ENCODE measurements around the gene CTNNAL1. TPM values are rescaled to one million over a fixed set of nuclear protein-coding genes. Genes with fewer than 3 reads are reported as not detected.
A peak's percentile ranks its signal among the peaks of the same experiment; 100 is the strongest.

CTNNAL1 gene
- total RNA-seq, 4 donors from 2014 or later = 106 to 231 (median 156) TPM

GRCh38 chr9:109020581-109021511, 7.5 kb upstream of the CTNNAL1 start:
- no peak for DNase-seq
- no peak for TF ChIP-seq CTCF (IDR thresholded peaks at IDR 0.05)
- H3K27ac ChIP-seq = no peak overlapping the region
- WGBS, 2 donors = 80 to 85% methylated on average over 6 of the region's 6 CpGs
- H3K27me3 ChIP-seq = no peaks in the 10 kb centered on the region
- H3K36me3 ChIP-seq = peaks cover 0 to 7% of the 10 kb centered on the region in 2 donors
- peaks cover 35 to 40% of the 10 kb centered on the region in 2 donors for H3K4me1 ChIP-seq
- no peak overlapping the region for H3K4me3 ChIP-seq (replicated peaks in 1 of 3)
- H3K9me3 ChIP-seq = no peaks in the 10 kb centered on the region
- intact Hi-C loops (cut with DNase I) = no loop called here

GRCh38 chr9:109020113-109020512, 6.8 kb upstream of the CTNNAL1 start:
- intact Hi-C loops (cut with DNase I) = no loop called here
- WGBS, 2 donors = 92 to 95% methylated on average over 3 of the region's 3 CpGs
- no peak overlapping the region for H3K4me3 ChIP-seq (replicated peaks in 1 of 3)
- TF ChIP-seq CTCF (IDR thresholded peaks at IDR 0.05) = no peak
- DNase-seq = no peak
- no peaks in the 10 kb centered on the region for H3K27me3 ChIP-seq
- H3K27ac ChIP-seq = no peak overlapping the region
- peaks cover 40 to 43% of the 10 kb centered on the region in 2 donors for H3K4me1 ChIP-seq
- H3K9me3 ChIP-seq = no peaks in the 10 kb centered on the region
- peaks cover 0 to 7% of the 10 kb centered on the region in 2 donors for H3K36me3 ChIP-seq

GRCh38 chr9:109019420-109019819, 6.1 kb upstream of the CTNNAL1 start:
- Histone ChIP-seq H3K27ac (no peak overlapping the region), H3K4me3 (replicated peaks in 1 of 3) (no peak overlapping the region), H3K4me1 (peaks cover 47 to 50% of the 10 kb centered on the region in 2 donors), H3K27me3 (no peaks in the 10 kb centered on the region), H3K36me3 (peaks cover 0 to 7% of the 10 kb centered on the region in 2 donors), H3K9me3 (no peaks in the 10 kb centered on the region)
- no peak for DNase-seq
- no peak for TF ChIP-seq CTCF (IDR thresholded peaks at IDR 0.05)
- TF ChIP-seq POLR2A (IDR thresholded peaks at IDR 0.05) = no peak
- WGBS, 2 donors = 86 to 89% methylated on average over 3 of the region's 3 CpGs
- intact Hi-C loops (cut with DNase I) = no loop called here

GRCh38 chr9:109017493-109017892, 4.2 kb upstream of the CTNNAL1 start:
- no peak for DNase-seq
- Histone ChIP-seq H3K27ac (peak overlapping the region; percentile 56 to 99 (median 72)), H3K36me3 (peaks cover 0 to 7% of the 10 kb centered on the region in 2 donors), H3K9me3 (no peaks in the 10 kb centered on the region), H3K4me1 (peaks cover 43 to 51% of the 10 kb centered on the region in 2 donors), H3K4me3 (replicated peaks in 1 of 3) (no peak overlapping the region), H3K27me3 (no peaks in the 10 kb centered on the region)
- intact Hi-C loops (cut with DNase I) = no loop called here
- WGBS, 2 donors = 80 to 81% methylated on average over 6 of the region's 6 CpGs
- TF ChIP-seq POLR2A (IDR thresholded peaks at IDR 0.05) = no peak
- TF ChIP-seq CTCF (IDR thresholded peaks at IDR 0.05) = no peak

- DNase-seq = peak in 1 of 2 donors; percentile 19
- Histone ChIP-seq H3K27me3 (no peaks in the 10 kb centered on the region), H3K4me3 (replicated peaks in 1 of 3) (no peak overlapping the region), H3K9me3 (no peaks in the 10 kb centered on the region), H3K36me3 (peaks cover 0 to 7% of the 10 kb centered on the region in 2 donors), H3K27ac (peak overlapping the region; percentile 56 to 99 (median 72)), H3K4me1 (peaks cover 41 to 46% of the 10 kb centered on the region in 2 donors)
- intact Hi-C loops (cut with DNase I) = no loop called here
- TF ChIP-seq CTCF (IDR thresholded peaks at IDR 0.05) (no peak), POLR2A (IDR thresholded peaks at IDR 0.05) (peak in 1 of 2 donors; percentile 4)
These were observed 3.8 kb upstream of the CTNNAL1 start for GRCh38 chr9:109017061-109017460.

Data from thyroid gland (tissue), 4 donors.